ENCODE results near the gene ZFP69B.

ZFP69B gene

DNA sequence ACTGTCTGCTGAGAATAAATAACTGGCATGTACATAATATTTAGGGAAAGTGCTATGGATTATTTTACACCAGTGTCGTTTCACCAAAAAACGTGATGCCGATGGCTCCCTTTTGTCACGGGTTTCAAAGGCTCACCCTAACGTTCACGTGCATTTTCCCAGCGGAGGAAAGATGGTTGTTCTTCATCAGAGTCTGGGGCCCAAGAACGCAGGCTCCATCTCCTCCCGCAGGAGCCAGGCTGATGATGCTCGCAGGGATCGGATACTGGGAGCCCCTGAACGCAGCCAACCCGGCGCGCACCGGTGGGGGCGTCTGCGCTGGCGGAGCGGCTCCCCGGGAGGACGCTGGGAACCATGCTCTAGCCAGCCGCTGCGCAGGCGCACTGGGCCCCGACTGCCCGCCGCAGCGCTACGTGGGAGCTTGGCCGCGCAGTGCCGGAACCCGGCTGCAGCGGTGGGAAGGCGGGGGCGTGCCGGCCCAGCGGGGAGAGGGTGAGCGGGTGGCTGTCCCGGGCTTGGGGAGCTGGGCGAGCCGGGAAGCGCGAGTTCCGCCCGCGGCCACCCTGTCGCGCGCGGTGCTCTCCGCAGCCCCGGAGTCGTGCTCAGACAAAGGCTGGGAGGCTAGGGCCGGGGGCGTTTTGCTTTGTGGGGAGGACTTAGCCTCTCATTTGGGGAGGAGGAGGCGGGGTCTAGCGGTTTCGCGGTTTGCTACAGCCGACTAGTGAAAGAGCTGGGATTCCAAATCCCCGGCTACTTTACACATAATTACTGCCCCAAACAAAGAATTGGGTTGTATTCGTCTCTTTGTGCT, at the start of gene ZFP69B:
Gene ZFP69B (plus strand): TSS at position 793 of the 811 bp plus-strand sequence. CDS start 486 bp downstream, outside the sequence.
- DNase-seq: peak; percentile 100

DNA sequence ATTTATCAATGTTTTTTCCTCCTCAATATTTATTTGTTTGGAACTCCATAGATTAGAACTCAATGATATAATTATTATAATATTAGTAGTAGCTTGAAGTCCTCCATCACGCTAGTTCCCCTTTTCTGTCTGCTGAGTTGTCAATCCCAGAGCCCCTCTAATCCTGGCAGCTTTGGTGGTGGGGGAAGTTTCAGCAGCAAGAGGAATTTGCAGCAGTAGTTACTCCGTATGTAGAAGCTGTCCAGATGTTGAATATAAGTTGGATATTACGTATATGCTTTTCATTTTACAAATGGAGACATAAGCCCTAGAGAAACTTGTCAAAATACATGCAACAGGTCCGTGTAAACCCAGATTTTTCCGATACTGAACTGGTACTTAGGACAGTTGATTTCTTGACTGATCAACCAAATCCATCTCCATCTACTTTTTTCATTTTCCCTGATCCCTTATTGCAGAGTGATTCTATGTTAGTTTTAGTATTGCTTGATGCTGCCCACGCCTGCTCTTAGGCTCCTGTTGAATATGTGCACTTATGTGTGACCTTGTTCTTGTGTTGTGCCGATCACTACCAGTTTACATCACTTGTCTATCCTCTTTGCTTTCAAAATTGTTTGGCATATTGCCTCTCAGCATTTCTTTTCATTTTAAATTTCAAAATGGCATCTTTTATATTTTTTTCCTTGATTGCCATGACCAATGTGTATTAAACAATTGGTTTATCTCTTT, 48.6 kb upstream of the ZFP69B start:
- no peak for DNase-seq

DNA sequence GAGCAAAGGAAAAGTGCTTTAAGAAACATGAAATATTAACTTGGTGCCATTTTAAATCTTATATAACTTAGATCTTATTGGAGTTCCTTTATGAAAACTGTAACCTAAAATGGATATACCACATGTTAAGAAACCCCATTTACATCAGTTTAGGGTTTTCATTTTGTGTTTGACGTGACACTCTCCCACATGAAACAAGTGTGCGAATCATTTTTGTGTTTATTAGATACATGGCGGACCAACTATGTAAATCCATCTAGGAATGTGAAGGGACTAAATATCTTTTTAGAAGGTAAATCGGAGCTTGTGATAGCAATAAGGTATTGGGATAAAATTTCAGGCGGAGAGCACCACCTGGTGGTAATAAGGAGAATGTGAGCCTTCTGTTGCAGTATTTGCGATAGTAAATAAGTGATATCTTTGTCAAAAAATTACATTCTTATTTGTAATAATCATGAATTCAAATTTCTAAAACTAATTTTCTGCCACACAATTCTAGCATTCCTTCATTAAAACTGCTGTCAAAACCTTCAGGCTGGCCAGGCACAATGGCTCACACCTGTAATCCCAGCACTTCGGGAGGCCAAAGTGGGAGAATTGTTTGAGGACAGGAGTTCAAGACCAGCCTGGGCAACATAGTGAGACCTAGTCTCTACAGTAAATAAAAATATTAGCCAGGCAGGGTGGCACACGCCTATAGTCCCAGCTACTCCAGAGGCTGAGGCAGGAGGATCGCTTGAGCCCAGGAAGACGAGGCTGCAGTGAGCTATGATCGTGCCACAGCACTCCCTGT, 45.4 kb upstream of the ZFP69B start:
- DNase-seq: peak; percentile 99

DNA sequence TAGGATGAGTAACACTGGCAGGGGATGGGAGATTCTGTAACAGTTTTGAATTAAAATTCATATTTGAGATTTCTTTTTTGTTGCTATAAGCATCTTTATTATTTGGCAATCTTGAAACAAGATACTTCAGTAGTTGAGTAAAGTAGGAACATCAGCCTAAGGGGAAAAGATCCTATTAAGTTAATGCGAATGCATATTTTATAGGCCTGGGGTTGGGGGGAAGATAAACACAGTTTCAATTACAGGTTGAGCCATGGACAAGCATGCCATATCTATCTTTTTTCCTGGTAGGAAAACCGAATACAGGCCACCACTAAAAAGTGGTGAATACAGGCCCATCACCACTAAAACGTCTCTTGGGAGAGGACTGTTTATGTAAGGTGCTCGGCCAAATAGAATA, 44.5 kb upstream of the ZFP69B start:
- DNase-seq: no peak

DNA sequence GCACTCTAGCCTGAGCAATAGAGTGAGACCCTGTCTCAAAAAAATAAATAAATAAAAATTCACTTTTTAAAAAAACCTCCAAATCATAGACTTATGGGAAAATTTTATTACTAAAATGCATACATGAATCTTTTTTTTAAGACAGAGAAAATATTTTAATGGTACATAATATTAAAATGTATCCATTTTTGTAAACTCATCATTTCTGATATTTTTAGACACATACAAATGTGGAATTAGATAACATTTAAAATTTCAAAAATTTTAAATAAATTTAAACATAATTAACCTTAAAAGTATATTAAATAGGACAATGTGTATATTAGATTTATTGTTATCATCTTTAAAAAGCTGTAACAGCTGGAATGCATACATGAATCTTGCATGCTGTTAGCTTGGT, 42.8 kb upstream of the ZFP69B start:
- no peak for DNase-seq

DNA sequence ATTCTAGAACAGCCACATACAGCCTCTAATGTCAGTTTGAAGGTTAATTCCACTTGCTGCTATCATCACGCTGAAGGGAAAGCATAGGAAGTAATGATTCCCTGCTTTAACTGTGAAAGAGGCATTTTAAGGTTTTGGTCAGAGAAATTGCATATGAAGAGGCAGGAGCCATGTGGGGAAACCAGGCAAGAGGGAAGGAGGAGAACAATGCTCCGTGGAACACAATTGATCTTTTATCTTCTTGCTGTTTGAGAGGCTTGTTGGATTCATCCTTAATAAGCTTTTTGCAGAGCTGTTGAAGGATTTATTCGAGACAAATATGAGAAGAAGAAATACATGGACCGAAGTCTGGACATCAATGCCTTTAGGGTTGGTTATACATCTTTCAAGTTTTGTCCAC, 40.8 kb upstream of the ZFP69B start:
- DNase-seq: no peak

DNA sequence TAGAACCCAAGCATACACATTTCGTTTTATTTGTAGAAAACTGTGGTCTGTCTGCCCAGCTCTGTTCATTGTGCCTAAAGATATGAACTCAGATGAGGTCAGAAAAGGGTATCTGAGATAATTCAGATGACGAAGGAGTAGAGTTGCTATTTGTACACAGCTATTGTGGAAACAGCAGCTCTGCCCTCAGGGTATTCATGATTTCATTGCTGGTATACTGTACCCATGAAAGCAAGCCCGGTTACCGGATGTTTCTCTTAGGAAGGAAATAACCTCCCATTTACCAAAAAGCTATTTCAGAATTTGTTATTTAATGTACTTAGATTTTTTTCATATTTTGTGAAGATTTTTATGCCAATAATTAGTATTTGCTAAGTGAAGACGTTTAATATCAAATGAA, 39.0 kb upstream of the ZFP69B start:
- DNase-seq: no peak

DNA sequence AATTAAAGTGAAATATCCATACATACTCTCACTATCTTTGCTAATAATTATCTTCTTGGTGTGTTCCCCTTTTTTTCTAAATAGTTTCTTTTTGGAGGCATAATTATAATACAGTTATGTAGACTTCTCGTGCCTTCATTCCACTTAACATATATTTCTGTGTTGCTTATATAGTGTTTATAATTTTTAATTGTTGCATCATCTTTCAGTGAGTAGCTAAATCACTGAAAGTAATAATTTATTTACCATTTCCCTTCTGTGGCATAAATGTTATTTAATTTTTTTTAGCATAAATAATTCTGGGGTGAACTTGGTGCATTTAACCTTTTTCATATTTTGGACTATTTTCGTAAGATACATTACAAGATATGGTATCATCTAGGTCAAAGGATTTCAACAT, 38.4 kb upstream of the ZFP69B start:
- DNase-seq: no peak

DNA sequence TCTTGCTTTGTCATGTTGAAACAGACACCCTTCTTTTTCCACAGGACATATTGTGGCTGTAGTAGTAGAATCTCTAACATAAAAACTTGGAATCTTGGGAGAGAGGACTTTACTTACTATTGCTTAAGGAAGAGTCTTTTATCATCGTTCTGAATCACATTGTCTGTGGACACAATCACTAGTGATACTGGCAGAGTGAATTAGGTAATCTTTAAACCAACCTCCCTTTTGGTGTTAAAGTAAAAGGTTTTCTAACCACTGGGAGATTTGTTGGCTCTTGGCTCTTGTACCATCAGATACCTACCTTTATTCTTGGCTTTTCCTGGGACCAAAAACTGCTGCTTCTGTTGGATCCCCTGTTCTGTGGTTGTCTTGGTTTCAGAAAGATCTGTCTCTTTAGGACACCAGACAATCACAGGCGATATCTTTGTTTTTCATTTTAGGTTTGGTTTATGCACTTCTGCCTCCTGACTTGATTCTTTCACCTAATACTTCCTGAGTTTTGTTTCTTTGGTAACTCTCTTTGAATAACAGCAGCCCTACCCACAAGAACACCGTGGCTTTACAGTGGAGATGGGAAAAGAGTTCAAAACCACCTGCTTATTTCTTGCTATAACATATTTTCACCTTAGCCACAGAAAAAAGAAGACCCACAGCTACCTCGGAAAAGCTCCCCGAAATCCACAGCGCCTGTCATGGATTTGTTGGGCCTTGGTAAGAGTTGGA, 36.6 kb upstream of the ZFP69B start:
- DNase-seq: no peak

DNA sequence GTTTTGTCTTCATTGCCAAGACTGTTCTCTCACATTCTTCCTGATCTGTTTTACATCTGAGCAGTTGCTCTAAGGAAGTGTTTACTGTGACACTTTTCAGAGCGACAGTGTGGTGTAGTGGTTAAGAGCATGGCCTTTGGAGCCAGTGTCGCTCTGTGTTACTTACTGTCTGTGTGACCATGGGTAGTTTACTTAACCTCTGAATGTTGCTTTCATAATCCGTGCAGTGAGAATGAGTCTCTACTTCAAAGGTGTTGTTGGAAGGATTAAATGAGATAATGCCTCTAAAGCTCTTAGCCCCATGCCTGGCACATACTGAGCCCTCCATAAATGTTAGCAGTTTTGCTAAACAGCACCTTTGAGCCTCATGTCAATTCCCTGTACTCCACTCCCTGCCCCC, 35.9 kb upstream of the ZFP69B start:
- DNase-seq: no peak

DNA sequence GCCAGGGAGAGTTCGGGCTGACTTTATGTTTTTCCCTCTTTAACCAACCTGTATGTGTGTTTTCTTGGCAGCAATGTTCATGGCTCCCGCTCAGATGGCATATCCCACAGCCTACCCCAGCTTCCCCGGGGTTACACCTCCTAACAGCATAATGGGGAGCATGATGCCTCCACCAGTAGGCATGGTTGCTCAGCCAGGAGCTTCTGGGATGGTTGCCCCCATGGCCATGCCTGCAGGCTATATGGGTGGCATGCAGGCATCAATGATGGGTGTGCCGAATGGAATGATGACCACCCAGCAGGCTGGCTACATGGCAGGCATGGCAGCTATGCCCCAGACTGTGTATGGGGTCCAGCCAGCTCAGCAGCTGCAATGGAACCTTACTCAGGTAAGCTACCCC, 33.6 kb upstream of the ZFP69B start:
- DNase-seq: no peak

DNA sequence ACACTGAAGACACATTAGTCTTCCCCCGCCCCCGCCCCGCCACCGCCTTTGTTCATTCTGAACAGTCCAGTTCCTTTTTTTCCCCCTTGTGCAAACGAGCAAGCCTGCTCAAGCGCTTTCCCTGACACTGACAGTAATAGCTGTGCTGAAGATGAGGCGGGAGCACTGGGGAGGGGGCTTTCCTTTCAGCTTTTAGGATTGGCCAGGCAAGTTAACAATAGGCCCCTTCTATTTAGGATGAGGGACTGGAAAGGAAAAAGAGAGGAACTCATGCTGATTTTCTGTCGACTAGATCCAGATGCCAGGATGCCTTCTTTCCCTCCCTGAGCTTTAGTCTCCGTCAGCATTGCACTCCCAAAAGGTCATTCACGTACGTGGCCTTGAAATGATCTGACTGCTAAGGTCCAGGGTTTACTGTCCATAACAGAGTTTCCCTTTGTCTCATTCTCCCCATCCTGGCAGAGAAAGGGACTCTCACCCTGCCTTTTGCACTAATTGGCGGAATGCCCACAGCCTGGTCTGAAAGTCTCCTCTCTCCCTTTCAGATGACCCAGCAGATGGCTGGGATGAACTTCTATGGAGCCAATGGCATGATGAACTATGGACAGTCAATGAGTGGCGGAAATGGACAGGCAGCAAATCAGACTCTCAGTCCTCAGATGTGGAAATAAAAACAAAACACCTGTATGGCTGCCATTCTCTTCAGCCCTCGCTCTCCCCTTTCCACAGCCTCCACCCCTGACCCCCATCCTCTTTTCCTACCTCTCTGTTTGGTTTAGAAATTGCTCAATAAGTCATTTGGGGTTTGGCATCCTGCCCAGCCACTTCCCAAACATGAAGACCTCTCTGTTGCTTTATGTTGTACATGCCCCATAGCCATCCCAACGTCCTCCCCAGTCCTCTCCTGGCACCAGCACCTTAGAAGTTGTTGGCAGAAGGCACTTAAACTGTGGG, 28.6 kb upstream of the ZFP69B start:
- DNase-seq: peak; percentile 100

DNA sequence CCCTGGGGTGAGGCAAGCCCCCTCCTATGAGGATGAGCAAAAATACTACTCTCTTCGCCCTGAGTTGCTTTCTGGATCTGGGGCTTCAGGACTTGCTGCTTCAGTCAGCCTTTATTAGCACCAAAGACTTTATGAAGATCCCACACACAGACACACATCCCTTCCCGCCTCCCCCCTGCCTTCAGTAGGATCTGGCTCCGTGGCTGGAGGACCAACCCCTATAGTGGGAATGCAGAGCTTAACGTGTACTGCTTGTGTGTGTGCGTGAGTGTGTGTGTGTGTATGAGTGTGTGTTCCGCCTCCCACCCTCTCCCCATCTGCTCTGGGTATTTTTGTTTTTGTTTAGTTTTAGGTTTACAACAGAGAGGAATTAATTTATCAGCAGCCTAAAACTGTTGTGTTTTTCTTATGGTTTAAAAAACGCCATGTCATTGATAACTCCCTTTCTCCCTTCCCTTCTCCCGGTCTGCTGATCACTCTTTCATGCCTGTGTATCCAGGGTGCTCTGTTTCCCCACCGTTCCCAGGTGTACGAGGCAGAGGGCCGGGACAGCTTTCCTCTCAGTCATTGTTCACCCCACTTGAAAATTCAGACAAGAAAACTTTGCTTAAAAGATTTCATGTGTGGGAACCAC, 27.5 kb upstream of the ZFP69B start:
- DNase-seq: no peak

DNA sequence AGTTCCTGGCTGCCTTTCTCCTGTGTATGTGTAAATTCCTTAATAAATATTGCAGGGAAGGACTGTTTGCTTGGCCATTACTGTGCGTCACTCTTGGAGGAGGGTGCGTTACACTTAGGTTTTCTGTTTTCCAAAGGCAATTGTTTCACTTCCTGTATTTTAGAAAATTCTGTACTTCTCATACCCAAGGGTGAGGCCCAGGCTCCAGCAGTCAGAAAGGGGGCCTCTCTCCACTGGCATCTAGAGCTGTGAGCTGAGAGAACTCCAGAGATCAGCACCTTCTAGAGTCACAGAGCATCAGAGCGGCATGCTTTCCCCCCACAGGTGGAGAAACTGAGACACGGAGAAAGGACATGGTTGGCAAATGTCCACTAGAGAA, 27.0 kb upstream of the ZFP69B start:
- DNase-seq: no peak

DNA sequence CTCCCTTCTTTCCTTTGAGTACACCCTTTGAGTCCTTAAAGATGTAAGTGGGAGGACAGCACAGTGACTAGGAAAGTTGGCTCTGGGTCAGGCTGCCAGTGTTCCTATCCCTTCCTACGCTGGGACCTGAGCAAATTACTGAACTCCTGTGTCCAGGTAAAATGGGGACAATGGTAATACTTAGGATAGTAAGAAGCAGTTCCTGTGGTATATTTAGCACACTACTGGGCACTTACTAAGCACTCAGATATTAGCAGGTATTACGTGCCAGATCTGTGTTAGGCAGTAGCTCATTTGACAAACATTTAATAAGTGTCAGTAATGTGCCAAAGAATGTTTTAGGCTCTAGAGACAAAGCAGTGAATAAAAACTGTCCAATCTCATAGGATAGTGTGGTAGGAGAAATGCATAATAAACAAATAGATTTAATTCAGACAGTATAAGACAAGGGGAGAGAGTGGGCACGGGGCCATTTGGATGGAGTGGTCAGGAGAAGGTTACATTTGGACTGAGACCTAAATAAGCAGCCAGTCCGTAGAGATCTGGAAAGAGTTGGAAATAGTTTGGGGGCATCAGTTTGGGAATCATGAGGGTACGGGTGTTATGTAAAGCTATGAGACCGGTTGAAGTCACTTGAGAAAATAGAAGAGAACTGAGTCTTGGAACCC, 26.2 kb upstream of the ZFP69B start:
- no peak for DNase-seq

DNA sequence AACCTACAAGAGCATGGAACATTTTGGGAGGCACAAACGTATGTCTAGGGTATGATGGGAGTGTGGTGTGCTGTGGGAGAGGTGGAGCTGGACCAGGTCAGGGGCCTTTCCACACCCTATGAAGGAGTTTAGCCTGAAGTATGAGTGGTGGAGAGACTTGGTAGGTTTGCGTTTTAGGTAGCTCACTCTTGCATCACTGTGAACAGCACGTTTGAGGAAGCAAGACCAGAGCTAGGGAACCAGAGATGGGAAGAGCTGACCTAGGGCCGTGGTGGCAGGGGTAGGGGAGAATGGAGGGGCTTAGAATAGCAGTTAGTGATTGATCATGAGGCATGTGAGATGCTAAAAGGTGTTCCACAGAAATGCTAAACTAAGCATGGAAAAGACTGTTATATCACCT, 25.1 kb upstream of the ZFP69B start:
- no peak for DNase-seq

DNA sequence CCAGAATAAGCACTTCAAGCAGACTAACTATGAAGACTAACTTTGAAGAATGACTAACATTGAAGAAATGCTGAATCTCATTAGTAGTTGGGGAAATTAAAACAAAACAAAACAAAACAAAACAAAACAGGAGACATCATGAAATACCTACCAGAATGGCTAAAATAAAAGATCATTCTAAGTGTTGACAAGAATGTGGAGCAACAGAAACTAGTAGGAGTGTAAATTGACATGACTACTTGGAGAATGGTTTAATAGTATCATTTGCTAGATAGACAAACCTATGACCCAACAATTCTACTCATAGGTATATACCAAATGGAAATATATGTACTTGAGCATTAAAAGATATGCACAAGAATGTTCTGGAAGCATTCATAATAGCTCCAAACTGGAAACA, 18.9 kb upstream of the ZFP69B start:
- DNase-seq: no peak

DNA sequence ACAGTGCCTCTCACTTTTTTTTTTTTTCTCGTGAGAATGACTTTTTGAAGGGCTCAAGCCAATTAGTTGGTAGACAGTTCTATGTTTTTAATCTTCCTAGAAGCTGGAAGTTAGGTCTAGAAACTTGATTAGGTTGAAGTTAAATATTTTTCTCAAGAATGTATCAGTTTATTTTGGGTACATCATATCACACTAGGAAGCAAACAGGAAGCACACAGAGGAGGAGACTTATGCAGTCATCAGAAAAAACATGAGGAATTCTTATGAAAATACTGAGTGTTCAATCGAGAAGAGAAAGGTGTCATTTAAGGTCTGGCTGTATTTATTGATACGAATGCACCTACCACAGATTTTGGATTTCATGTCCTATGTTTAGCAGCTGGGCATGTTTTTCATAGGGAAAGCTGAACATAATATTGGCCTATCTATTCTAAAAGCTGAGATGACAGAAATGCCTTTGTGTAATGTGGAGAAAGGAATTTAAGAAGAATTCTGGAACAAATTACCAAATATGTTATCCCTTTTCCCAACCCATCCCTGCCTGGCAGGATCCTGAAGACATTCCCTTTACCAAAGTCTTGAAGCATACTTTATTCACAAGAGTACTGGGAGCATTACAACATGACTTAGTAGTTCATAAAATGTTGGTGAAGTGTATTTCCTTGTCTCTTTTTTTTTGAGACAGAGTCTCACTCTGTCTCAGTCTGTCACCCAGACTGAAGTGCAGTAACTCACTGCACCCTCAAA, 17.5 kb upstream of the ZFP69B start:
- DNase-seq: no peak

DNA sequence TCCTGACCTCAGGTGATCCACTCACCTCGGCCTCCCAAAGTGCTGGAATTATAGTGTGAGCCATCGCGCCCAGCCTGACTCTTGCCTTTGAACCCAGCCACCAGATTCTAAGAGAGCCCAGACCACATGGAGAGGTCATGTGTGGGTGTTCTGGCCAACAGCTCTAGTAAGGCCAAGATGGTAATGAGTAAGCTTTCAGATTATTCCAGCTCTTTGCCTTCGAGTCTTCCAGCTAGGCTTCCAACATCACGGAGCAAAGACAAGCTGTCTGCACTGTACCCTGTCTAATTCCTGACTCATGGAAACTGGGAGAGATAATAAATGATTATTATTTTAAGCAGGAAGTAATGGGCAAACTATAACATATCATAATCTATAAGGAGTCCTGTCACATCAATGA, 14.8 kb upstream of the ZFP69B start:
- DNase-seq: no peak

DNA sequence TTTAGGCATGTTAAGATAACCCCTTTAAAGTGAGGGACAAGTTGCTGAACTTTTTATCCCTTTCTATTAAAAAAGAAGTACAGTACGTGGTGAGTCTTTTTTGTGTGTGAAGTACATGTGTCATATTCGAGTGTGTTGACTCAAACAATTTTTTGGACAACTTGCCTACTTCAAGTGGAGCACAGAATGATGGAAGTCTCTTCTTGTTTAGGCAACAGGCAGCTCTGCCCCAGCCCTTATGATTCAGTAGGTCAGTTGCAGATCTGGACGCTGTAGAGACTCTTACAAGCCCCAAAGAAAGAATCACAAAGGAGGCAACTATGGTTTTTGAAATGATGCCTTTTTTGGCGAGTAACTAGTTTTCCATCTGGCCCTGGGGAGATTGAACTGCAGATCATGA, 14.4 kb upstream of the ZFP69B start:
- DNase-seq: no peak

All from NCI-H2029 treated with DMSO at 0.1 percent for 48 hours (cell line).